C4-2B (cell line): ENCODE data around the gene CSNK2A1.

Experiments used
- CTCF ChIP-seq: fragments of 450-650 bp; conservative IDR thresholded peaks from 2 replicates; pipeline ENCODE4 v1.5.1; 2017; ENCODE audit warnings: mild to moderate bottlenecking
- ZFX ChIP-seq: fragments of 450-650 bp; IDR thresholded peaks from 2 replicates; pipeline ENCODE4 v1.6.1; 2017

GRCh38 chr20:438571-439469 lies 104.8 kb downstream of the CSNK2A1 start:
- TF ChIP-seq CTCF (no peak), ZFX (no peak)
